GM12878 (cell line): Measurements from ENCODE around the gene MITF. TPM values are rescaled to one million over a fixed set of nuclear protein-coding genes. Genes with fewer than 3 reads are reported as not detected.

Experiments
- ATAC-seq: fragments of 200-7000 bp; cut with Tn5 transposase; 3 replicates; pipeline ENCODE4 v1.9.1; 2020; ENCODE audit warnings: mild to moderate bottlenecking, moderate library complexity
- BruUV-seq: library from RNA; stranded (reverse); fragments of 400-500 nt; replicated peaks from 2 replicates; lab custom pipeline; 2021; lab: Mats Ljungman, UMichigan
- CTCF ChIA-PET: fragments of 300-600 bp; sonication (Branson Sonifier 250); formaldehyde crosslinking; extraction: SDS; loops from one replicate; lab custom pipeline; 2021; ENCODE audit warnings: inconsistent platforms; lab: Yijun Ruan, JAX
- POLR2A ChIA-PET: fragments of 350-600 bp; formaldehyde crosslinking; extraction: SDS; loops from one replicate; lab custom pipeline; 2021; ENCODE audit warnings: inconsistent platforms; lab: Charles Lee
- RAD21 ChIA-PET: fragments of 300-600 bp; sonication (Branson Sonifier 250); formaldehyde crosslinking; loops from one replicate; lab custom pipeline; 2023; ENCODE audit warnings: antibody characterized with exemption; ENCODE audit not compliant: unreplicated experiment; lab: Charles Lee
- SMC1A ChIA-PET: fragments of 300-600 bp; sonication (Branson Sonifier 250); formaldehyde crosslinking; loops from one replicate; lab custom pipeline; 2023; ENCODE audit not compliant: unreplicated experiment, uncharacterized antibody; lab: Charles Lee
- DNase-seq: peaks from one replicate; pipeline ENCODE4 v3.0.0-alpha.2; 2011; ENCODE audit warnings: low read depth, low spot score
- FAIRE-seq: peaks from 3 replicates; lab custom pipeline; 2011; peaks lifted over from hg19 to GRCh38; lab: Jason Lieb, UNC
- H2AFZ ChIP-seq: 2 replicates; pipeline ENCODE4 v1.6.0; 2011; ENCODE audit warnings: low read depth, low read length, control low read depth; ENCODE audit not compliant: control insufficient read depth
- H3K27ac ChIP-seq: 2 replicates; pipeline ENCODE4 v1.5.1; 2011; ENCODE audit warnings: control low read depth; ENCODE audit not compliant: control insufficient read depth, insufficient read depth
- H3K27me3 ChIP-seq, 2 experiments: replicated peaks in 1 of 2; 2 replicates each; pipeline versions ENCODE4 v1.6.0 to v1.6.1; 2011; ENCODE audit warnings: low read length in 1 of 2; ENCODE audit not compliant: control insufficient read depth in 2 of 2, insufficient read depth in 2 of 2
- H3K36me3 ChIP-seq, 2 experiments: 2 replicates each; pipeline ENCODE4 v1.5.1; 2011; ENCODE audit warnings: low read length in 1 of 2; ENCODE audit not compliant: control insufficient read depth in 2 of 2, insufficient read depth in 2 of 2
- H3K4me1 ChIP-seq: 2 replicates; pipeline ENCODE4 v1.6.1; 2011; ENCODE audit warnings: mild to moderate bottlenecking, low read length, moderate library complexity, mixed read lengths; ENCODE audit not compliant: control insufficient read depth, insufficient read depth
- H3K4me2 ChIP-seq: 2 replicates; pipeline ENCODE4 v1.6.0; 2011; ENCODE audit warnings: control low read depth; ENCODE audit not compliant: control insufficient read depth, insufficient read depth
- H3K4me3 ChIP-seq: fragments of 200-600 bp; sonication (generic); 2 replicates; pipeline ENCODE4 v1.5.1; 2016
- H3K79me2 ChIP-seq: 2 replicates; pipeline ENCODE4 v1.6.0; 2011; ENCODE audit warnings: low read length; ENCODE audit not compliant: control insufficient read depth, insufficient read depth
- H3K9ac ChIP-seq: 2 replicates; pipeline ENCODE4 v1.8.0; 2011; ENCODE audit warnings: low read length, control low read depth, mixed read lengths; ENCODE audit not compliant: control insufficient read depth, insufficient read depth
- H3K9me3 ChIP-seq: replicated peaks from 3 replicates; pipeline ENCODE4 v1.5.1; 2011; ENCODE audit warnings: mild to moderate bottlenecking, low read length; ENCODE audit not compliant: control insufficient read depth, insufficient read depth
- H4K20me1 ChIP-seq: 2 replicates; pipeline ENCODE4 v1.6.0; 2011; ENCODE audit not compliant: control insufficient read depth, insufficient read depth
- BCL11A ChIP-seq: IDR thresholded peaks from 2 replicates; pipeline ENCODE4 v1.6.1; 2011; ENCODE audit warnings: low read depth, low read length
- E2F4 ChIP-seq: IDR thresholded peaks from 2 replicates; pipeline ENCODE4 v1.6.1; 2012; ENCODE audit warnings: low read depth, low read length, improper control_type of control experiment
- KDM1A ChIP-seq: fragments of 200-600 bp; sonication (generic); IDR thresholded peaks from 2 replicates; pipeline ENCODE4 v1.6.1; 2016; ENCODE audit warnings: borderline replicate concordance
- POLR2A ChIP-seq: IDR thresholded peaks from 2 replicates; pipeline ENCODE4 v1.6.1; 2011; ENCODE audit warnings: low read depth, mild to moderate bottlenecking, low read length
- RELA ChIP-seq: fragments of 450-650 bp; IDR thresholded peaks from 2 replicates; pipeline ENCODE4 v1.8.0; 2014; ENCODE audit warnings: borderline replicate concordance; ENCODE audit not compliant: partially characterized antibody
- SMC3 ChIP-seq: IDR thresholded peaks from 2 replicates; pipeline ENCODE4 v1.6.1; 2011; ENCODE audit warnings: low read length, improper control_type of control experiment, borderline replicate concordance
- SREBF2 ChIP-seq: IDR thresholded peaks from 2 replicates; pipeline ENCODE4 v1.6.1; 2012; ENCODE audit warnings: mild to moderate bottlenecking, low read length
- SUPT20H ChIP-seq: IDR thresholded peaks from 2 replicates; pipeline ENCODE4 v1.6.1; 2011; ENCODE audit warnings: low read depth, mild to moderate bottlenecking, low read length, moderate library complexity, borderline replicate concordance; ENCODE audit not compliant: control insufficient read depth
- ZNF622 ChIP-seq: fragments of 450-650 bp; IDR thresholded peaks from 2 replicates; pipeline ENCODE4 v1.6.1; 2017; ENCODE audit warnings: mild to moderate bottlenecking, inconsistent platforms
- WGBS: methylation state at CpG from one replicate; pipeline ENCODE4 v1.1.6; 2016; ENCODE audit warnings: low lambda C conversion rate; ENCODE audit not compliant: insufficient replicate concordance, insufficient coverage; ENCODE audit errors: missing lambda C conversion rate; 5-methylcytosine and 5-hydroxymethylcytosine counted together
- in situ Hi-C: fragments of 300-500 bp; cut with MboI; formaldehyde crosslinking; loops from 9 replicates; pipeline ENCODE4 v1.14.3; 2018; ENCODE audit warnings: mixed read lengths
- intact Hi-C: fragments of 100-400 bp; cut with micrococcal nuclease; formaldehyde crosslinking; loops from one replicate; pipeline ENCODE4 v1.14.2; 2022; ENCODE audit not compliant: unreplicated experiment
- polyA plus RNA-seq, 11 experiments: library from polyadenylated mRNA; depleted of rRNA in 4 of 11; unstranded in 6 of 11; stranded (reverse) in 5 of 11; fragments of >200 nt; fragmentation: Nextera tagmentation in 4 of 11; fragmentation: Illumina TruSeq in 1 of 11; extraction: Ambion mirVana in 4 of 11; extraction: Trizol in 1 of 11; gene quantifications; 1 replicate in 1 of 11; 2 replicates in 10 of 11; pipeline versions ENCODE4 v1.2.1 to v1.2.3, GENCODE V29; 2011 to 2016; ENCODE audit warnings: inconsistent platforms in 2 of 11, missing spikeins in 2 of 11, low read depth in 1 of 11
- total RNA-seq, 4 experiments: library from RNA; depleted of rRNA in 3 of 4; stranded (reverse); fragments of >200 nt in 3 of 4; fragmentation: Illumina TruSeq in 1 of 4; extraction: Trizol in 1 of 4; gene quantifications; 2 replicates each; pipeline versions ENCODE4 v1.2.1 to v1.2.3, GENCODE V29; 2013 to 2021

The MITF gene
- total and polyA plus RNA-seq, 10 of the 15 experiments (the other 5 are each of a cell fraction or from before 2014, with no cell fraction given), result under 0.01 to 0.90 (median 0.06) TPM; not detected in 3

GRCh38 chr3:69961706-69962439, 222.6 kb downstream of the MITF start:
- TF ChIP-seq BCL11A (no peak), SREBF2 (no peak), RELA (no peak), SUPT20H (no peak), SMC3 (no peak), POLR2A (no peak), KDM1A (no peak), E2F4 (no peak), ZNF622 (no peak)
- ChIA-PET CTCF (no interaction called here), SMC1A (interaction anchor here (0.6 to 0.7 kb wide), 3 partner anchors 15 to 517 kb away, joined by 3 read pairs; no protein-coding TSS in a partner anchor), RAD21 (no interaction called here), POLR2A (no interaction called here)
- H2AFZ ChIP-seq, result no peak overlapping the region
- no peak overlapping the region for H3K4me3 ChIP-seq
- H4K20me1 ChIP-seq, result no peaks in the 10 kb centered on the region
- DNase-seq, result no peak
- no peak for FAIRE-seq
- H3K27me3 ChIP-seq, result no peaks in the 10 kb centered on the region
- BruUV-seq, result no TSS peak
- WGBS, result 31% methylated on average over 5 of the region's 5 CpGs
- no peaks in the 10 kb centered on the region for H3K4me1 ChIP-seq
- H3K9ac ChIP-seq, result no peak overlapping the region
- ATAC-seq, result no peak
- H3K9me3 ChIP-seq, result no peaks in the 10 kb centered on the region
- intact Hi-C loops (no loop called here), in situ Hi-C loops (no loop called here)
- H3K4me2 ChIP-seq, result no peak overlapping the region
- no peaks in the 10 kb centered on the region for H3K36me3 ChIP-seq
- H3K79me2 ChIP-seq, result no peaks in the 10 kb centered on the region
- no peak overlapping the region for H3K27ac ChIP-seq
